Endothelial cell of umbilical vein (primary cell): Measurements from ENCODE around the gene POU3F1. TPM values are rescaled to one million over a fixed set of nuclear protein-coding genes. Genes with fewer than 3 reads are reported as not detected.

Source experiments
- BruUV-seq: library from RNA; stranded (reverse); fragments of 400-500 nt; replicated peaks from 2 replicates; lab custom pipeline; 2021; lab: Mats Ljungman, UMichigan
- CTCF ChIA-PET: fragments of 300-600, 350-600 bp; sonication (Branson Sonifier 250); formaldehyde crosslinking; loops from one replicate; lab custom pipeline; 2021; ENCODE audit warnings: antibody characterized with exemption, inconsistent platforms; lab: Charles Lee
- POLR2A ChIA-PET: fragments of 300-600, 350-600 bp; sonication (Branson Sonifier 250); formaldehyde crosslinking; loops from one replicate; lab custom pipeline; 2021; ENCODE audit warnings: antibody characterized with exemption, inconsistent platforms; lab: Charles Lee
- DNase-seq: peaks from one replicate; pipeline ENCODE4 v3.0.0-alpha.2; 2011; ENCODE audit warnings: low read depth, low spot score
- FAIRE-seq: peaks from 2 replicates; lab custom pipeline; 2011; peaks lifted over from hg19 to GRCh38; lab: Jason Lieb, UNC
- H2AFZ ChIP-seq: 2 replicates; pipeline ENCODE4 v1.6.0; 2012; ENCODE audit warnings: low read depth, low read length, control low read depth, inconsistent platforms
- H3K27ac ChIP-seq: 2 replicates; pipeline ENCODE4 v1.5.1; 2011; ENCODE audit warnings: low read depth, mild to moderate bottlenecking, control low read depth, low read length, moderate library complexity; ENCODE audit not compliant: insufficient read depth
- H3K27me3 ChIP-seq, 2 experiments: 2 replicates each; pipeline versions ENCODE4 v1.6.0 to v1.6.1; 2011; ENCODE audit warnings: low read length in 2 of 2, mixed read lengths in 1 of 2; ENCODE audit not compliant: control insufficient read depth in 2 of 2, insufficient read depth in 2 of 2
- H3K36me3 ChIP-seq, 2 experiments: 2 replicates in 1 of 2; 3 replicates in 1 of 2; pipeline ENCODE4 v1.5.1; 2011; ENCODE audit warnings: low read length in 2 of 2, mild to moderate bottlenecking in 1 of 2, moderate library complexity in 1 of 2; ENCODE audit not compliant: control insufficient read depth in 2 of 2, insufficient read depth in 2 of 2; ENCODE audit errors: extremely low read depth in 1 of 2
- H3K4me1 ChIP-seq: 3 replicates; pipeline ENCODE4 v1.5.1; 2011; ENCODE audit warnings: mild to moderate bottlenecking, low read length; ENCODE audit not compliant: control insufficient read depth, insufficient read depth; ENCODE audit errors: extremely low read depth
- H3K4me2 ChIP-seq: 2 replicates; pipeline ENCODE4 v1.6.1; 2011; ENCODE audit warnings: low read length, control low read depth, mixed read lengths; ENCODE audit not compliant: insufficient read depth
- H3K4me3 ChIP-seq, 3 experiments: fragments of 200-600 bp in 1 of 3; sonication (generic), shearing (Covaris generic) in 1 of 3; replicated peaks in 1 of 3; 2 replicates each; pipeline ENCODE4 v1.5.1; 2011 to 2016; ENCODE audit warnings: control low read depth in 3 of 3, low read length in 3 of 3, mild to moderate bottlenecking in 2 of 3, inconsistent platforms in 1 of 3, low read depth in 1 of 3, moderate library complexity in 1 of 3; ENCODE audit not compliant: insufficient read depth in 1 of 3
- H3K79me2 ChIP-seq: 2 replicates; pipeline ENCODE4 v1.6.0; 2012; ENCODE audit warnings: low read length, inconsistent platforms; ENCODE audit not compliant: control insufficient read depth, insufficient read depth
- H3K9ac ChIP-seq: replicated peaks from 2 replicates; pipeline ENCODE3; 2011; ENCODE audit warnings: low read length, control low read depth; ENCODE audit not compliant: insufficient read depth; ENCODE audit errors: extremely low read depth
- H3K9me1 ChIP-seq: replicated peaks from 3 replicates; pipeline ENCODE4 v1.6.0; 2011; ENCODE audit warnings: mild to moderate bottlenecking, low read length; ENCODE audit not compliant: control insufficient read depth, insufficient read depth; ENCODE audit errors: extremely low read depth
- H3K9me3 ChIP-seq: replicated peaks from 2 replicates; pipeline ENCODE4 v1.5.1; 2012; ENCODE audit warnings: low read length, inconsistent platforms; ENCODE audit not compliant: control insufficient read depth, insufficient read depth
- H4K20me1 ChIP-seq: replicated peaks from 2 replicates; pipeline ENCODE3; 2011; ENCODE audit warnings: mild to moderate bottlenecking, low read length; ENCODE audit not compliant: control insufficient read depth, insufficient read depth; ENCODE audit errors: extremely low read depth
- CTCF ChIP-seq, 2 donors: IDR thresholded peaks; 1 replicate in 1 of 2; 2 replicates in 1 of 2; pipeline ENCODE4 v1.5.1; 2011; ENCODE audit warnings: low read length in 2 of 2, mild to moderate bottlenecking in 2 of 2, moderate library complexity in 2 of 2, control low read depth in 1 of 2, inconsistent platforms in 1 of 2, low read depth in 1 of 2; ENCODE audit not compliant: insufficient read depth in 1 of 2; ENCODE audit errors: extremely low read depth in 1 of 2
- FOS ChIP-seq: IDR thresholded peaks from 2 replicates; pipeline ENCODE4 v1.6.1; 2011; ENCODE audit warnings: mild to moderate bottlenecking, low read length, moderate library complexity, borderline replicate concordance; ENCODE audit not compliant: insufficient read depth
- GATA2 ChIP-seq: IDR thresholded peaks from 2 replicates; pipeline ENCODE4 v1.7.0; 2011; ENCODE audit warnings: low read depth, mild to moderate bottlenecking, moderate library complexity, mixed read lengths, low read length; ENCODE audit not compliant: insufficient read length, insufficient read depth
- MYC ChIP-seq: IDR thresholded peaks from one replicate; pipeline ENCODE4 v1.6.1; 2011; ENCODE audit warnings: mild to moderate bottlenecking, low read depth, low read length
- POLR2A ChIP-seq: IDR thresholded peaks from 2 replicates; pipeline ENCODE4 v1.6.1; 2012; ENCODE audit warnings: low read depth, mild to moderate bottlenecking, control low read depth, low read length
- POLR2AphosphoS5 ChIP-seq: IDR thresholded peaks from 2 replicates; pipeline ENCODE4 v1.6.1; 2012; ENCODE audit warnings: low read depth, mild to moderate bottlenecking, control low read depth, low read length, moderate library complexity; ENCODE audit not compliant: insufficient read depth
- dilution Hi-C: fragments of 300-500 bp; cut with MboI; formaldehyde crosslinking; loops from one replicate; pipeline ENCODE4 v1.15.0; 2019; ENCODE audit warnings: low sequenced_read_pairs; ENCODE audit not compliant: extremely low pct_ligation_motif_present
- intact Hi-C: fragments of 100-400 bp; cut with micrococcal nuclease; formaldehyde crosslinking; loops from one replicate; pipeline ENCODE4 v1.10.0; 2022
- polyA plus RNA-seq, 4 experiments: library from polyadenylated mRNA; depleted of rRNA in 3 of 4; stranded (reverse) in 3 of 4; unstranded in 1 of 4; fragments of >200 nt; gene quantifications; 2 replicates each; pipeline versions ENCODE4 v1.2.1 to v1.2.3, GENCODE V29; 2011 to 2012; ENCODE audit warnings: missing spikeins in 1 of 4
- total RNA-seq: library from RNA; stranded (reverse); gene quantifications from 2 replicates; pipeline ENCODE4 v1.2.3, GENCODE V29; 2021

Gene POU3F1
- total and polyA plus RNA-seq, 2 donors (not counting 3 experiments of a cell fraction or from before 2014, with no cell fraction given), result not detected

- H3K27me3 ChIP-seq, result no peaks in the 10 kb centered on the region
- no peaks in the 10 kb centered on the region for H3K9me3 ChIP-seq
- FAIRE-seq, result no peak
- no TSS peak for BruUV-seq
- H3K4me1 ChIP-seq, result peaks cover 31% of the 10 kb centered on the region
- TF ChIP-seq POLR2A (no peak), POLR2AphosphoS5 (no peak), CTCF (IDR thresholded peaks at IDR 0.05; ENCODE audit: extremely low read depth in 1 of 2, insufficient read depth in 1 of 2, low read depth in 1 of 2, low read length in 2 of 2) (no peak), FOS (no peak), MYC (no peak), GATA2 (no peak)
- intact Hi-C loops, result loop anchor here (1.0 kb wide), 1 partner anchor 31 kb away; no protein-coding TSS in a partner anchor
- dilution Hi-C loops, result no loop called here
- no peaks in the 10 kb centered on the region for H3K9me1 ChIP-seq
- no peak for DNase-seq
- H3K9ac ChIP-seq, result no peak overlapping the region
- H2AFZ ChIP-seq, result no peak overlapping the region
- CTCF ChIA-PET, result interaction anchor here (0.5 to 7.4 kb wide), 5 partner anchors 12 to 804 kb away, joined by 3 to 66 read pairs (median 29); partner anchors contain the start of gene POU3F1
- no peak overlapping the region for H3K4me3 ChIP-seq
- H3K4me2 ChIP-seq, result peak overlapping the region; percentile 45
- no peaks in the 10 kb centered on the region for H3K79me2 ChIP-seq
- H3K36me3 ChIP-seq, result no peaks in the 10 kb centered on the region
- POLR2A ChIA-PET, result no interaction called here
- H3K27ac ChIP-seq, result peak overlapping the region; percentile 69
- H4K20me1 ChIP-seq, result no peaks in the 10 kb centered on the region
These were observed 15.7 kb downstream of the POU3F1 start for GRCh38 chr1:38030596-38031512.
